Aorta (tissue), 5 donors: Measurements from ENCODE around the gene LCP2. TPM values are rescaled to one million over a fixed set of nuclear protein-coding genes. Genes with fewer than 3 reads are reported as not detected.
A peak's percentile ranks its signal among the peaks of the same experiment; 100 is the strongest.

Experiments used
- ATAC-seq: fragments of 200-7000 bp; cut with Tn5 transposase; one replicate; pipeline ENCODE4 v1.9.1; 2022; ENCODE audit warnings: moderate library complexity; ENCODE audit not compliant: low FRiP score
- DNase-seq, 2 donors: peaks; one replicate each; pipeline ENCODE4 v3.0.0-alpha.2; 2020
- H3K27ac ChIP-seq, 2 donors: one replicate each; pipeline ENCODE4 v1.5.1; 2013; ENCODE audit warnings: low read length in 2 of 2, mild to moderate bottlenecking in 2 of 2, moderate library complexity in 2 of 2, control low read depth in 1 of 2, inconsistent platforms in 1 of 2, low read depth in 1 of 2
- H3K27me3 ChIP-seq, 2 donors: one replicate each; pipeline ENCODE4 v1.6.1; 2013; ENCODE audit warnings: control low read depth in 1 of 2, low read length in 1 of 2, mild to moderate bottlenecking in 1 of 2, moderate library complexity in 1 of 2; ENCODE audit not compliant: insufficient read depth in 2 of 2, control insufficient read depth in 1 of 2
- H3K36me3 ChIP-seq, 2 donors: one replicate each; pipeline ENCODE4 v1.6.1; 2013; ENCODE audit warnings: control low read depth in 1 of 2, low read length in 1 of 2, mild to moderate bottlenecking in 1 of 2; ENCODE audit not compliant: insufficient read depth in 2 of 2, control insufficient read depth in 1 of 2
- H3K4me1 ChIP-seq, 2 donors: one replicate each; pipeline ENCODE4 v1.6.1; 2013; ENCODE audit warnings: low read length in 2 of 2, control low read depth in 1 of 2, mild to moderate bottlenecking in 1 of 2, moderate library complexity in 1 of 2; ENCODE audit not compliant: insufficient read depth in 2 of 2, control insufficient read depth in 1 of 2
- H3K4me3 ChIP-seq, 2 donors: one replicate each; pipeline ENCODE4 v1.5.1; 2013; ENCODE audit warnings: low read length in 2 of 2, control low read depth in 1 of 2, mild to moderate bottlenecking in 1 of 2
- H3K9me3 ChIP-seq: one replicate; pipeline ENCODE4 v1.6.1; 2013; ENCODE audit warnings: mild to moderate bottlenecking, low read length; ENCODE audit not compliant: control insufficient read depth
- WGBS, 2 donors: extraction: QIAGEN DNeasy Blood & Tissue Kit; methylation state at CpG; one replicate each; pipeline ENCODE4 v1.1.7; 2013; 5-methylcytosine and 5-hydroxymethylcytosine counted together
- intact Hi-C, 2 donors: fragments of 100-400 bp; cut with DNase I; formaldehyde crosslinking; loops; one replicate each; pipeline versions ENCODE4 v1.14.2 to v1.15.0; 2022
- polyA plus RNA-seq, 2 donors: library from polyadenylated mRNA; stranded (reverse); fragments of 200-250 nt; gene quantifications; one replicate each; pipeline ENCODE4 v1.2.3, GENCODE V29; 2013
- total RNA-seq, 2 donors: library from RNA; stranded (reverse); fragmentation: NEBNext Ultra II Directional; extraction: Animal tissue kit (Norgen Biotek cat#: 25700); gene quantifications; one replicate each; pipeline ENCODE4 v1.2.1, GENCODE V29; 2021
- donor health status: healthy with polysubstance abuse.
- donor health status: Bipolar disorder and iron deficiency.
- donor health status: DM: no; HTN: no; CAD: no.
- donor health status: DM: no; HTN: no; CAD: no.
- donor health status: DM: yes; HTN: yes; CAD: no.

Gene LCP2
- total and polyA plus RNA-seq, 4 donors: 2.1 to 58.8 (median 21.3) TPM

- no peak overlapping the region for H3K27ac ChIP-seq
- H3K27me3 ChIP-seq: no peaks in the 10 kb centered on the region
- intact Hi-C loops: no loop called here
- H3K4me1 ChIP-seq: no peaks in the 10 kb centered on the region
- WGBS, 2 donors: 78 to 84% methylated on average over 3 of the region's 3 CpGs
- peaks cover 7% of the 10 kb centered on the region for H3K9me3 ChIP-seq
- H3K36me3 ChIP-seq: no peaks in the 10 kb centered on the region
- no peak overlapping the region for H3K4me3 ChIP-seq
- DNase-seq (no peak), ATAC-seq (no peak)
Observed at GRCh38 chr5:170286386-170286925, 11.1 kb downstream of the LCP2 start.

GRCh38 chr5:170285181-170285580 is 12.4 kb downstream of the LCP2 start:
- intact Hi-C loops: no loop called here
- Histone ChIP-seq H3K9me3 (peaks cover 3% of the 10 kb centered on the region), H3K4me1 (no peaks in the 10 kb centered on the region), H3K36me3 (no peaks in the 10 kb centered on the region), H3K4me3 (no peak overlapping the region), H3K27ac (no peak overlapping the region), H3K27me3 (no peaks in the 10 kb centered on the region)
- DNase-seq (no peak), ATAC-seq (no peak)

GRCh38 chr5:170284231-170284630 is 13.3 kb downstream of the LCP2 start:
- intact Hi-C loops: no loop called here
- no peak for DNase-seq
- H3K9me3 ChIP-seq: peaks cover 1% of the 10 kb centered on the region
- no peaks in the 10 kb centered on the region for H3K36me3 ChIP-seq
- no peak overlapping the region for H3K27ac ChIP-seq
- no peak overlapping the region for H3K4me3 ChIP-seq
- no peak for ATAC-seq
- WGBS, 2 donors: 88% methylated on average over 2 of the region's 2 CpGs
- no peaks in the 10 kb centered on the region for H3K4me1 ChIP-seq
- no peaks in the 10 kb centered on the region for H3K27me3 ChIP-seq

- intact Hi-C loops: no loop called here
- H3K4me1 ChIP-seq: no peaks in the 10 kb centered on the region
- ATAC-seq: no peak
- no peak overlapping the region for H3K4me3 ChIP-seq
- no peaks in the 10 kb centered on the region for H3K27me3 ChIP-seq
- no peak overlapping the region for H3K27ac ChIP-seq
- 81 to 96% methylated on average over 1 of the region's 1 CpG for WGBS, 2 donors
- no peak for DNase-seq
- H3K36me3 ChIP-seq: no peaks in the 10 kb centered on the region
- peaks cover 1% of the 10 kb centered on the region for H3K9me3 ChIP-seq
Observed at GRCh38 chr5:170283296-170283695, 14.3 kb downstream of the LCP2 start.

- H3K27ac ChIP-seq: peak overlapping the region in 1 of 2 donors; percentile 9
- 23 to 33% methylated on average over 6 of the region's 6 CpGs for WGBS, 2 donors
- H3K4me1 ChIP-seq: no peaks in the 10 kb centered on the region
- DNase-seq (no peak), ATAC-seq (peak; percentile 50)
- intact Hi-C loops: no loop called here
- no peak overlapping the region for H3K4me3 ChIP-seq
- no peaks in the 10 kb centered on the region for H3K36me3 ChIP-seq
- peaks cover 1% of the 10 kb centered on the region for H3K9me3 ChIP-seq
- no peaks in the 10 kb centered on the region for H3K27me3 ChIP-seq
Observed at GRCh38 chr5:170280011-170280493, 17.5 kb downstream of the LCP2 start.

- WGBS, 2 donors: 88 to 95% methylated on average over 4 of the region's 4 CpGs
- H3K4me3 ChIP-seq: no peak overlapping the region
- ATAC-seq (no peak), DNase-seq (no peak)
- H3K9me3 ChIP-seq: peaks cover 1% of the 10 kb centered on the region
- H3K27ac ChIP-seq: no peak overlapping the region
- H3K27me3 ChIP-seq: no peaks in the 10 kb centered on the region
- intact Hi-C loops: loop anchor here in 1 of 2 donors (10.0 kb wide), 2 partner anchors 65 to 355 kb away; no protein-coding TSS in a partner anchor
- H3K36me3 ChIP-seq: no peaks in the 10 kb centered on the region
- H3K4me1 ChIP-seq: no peaks in the 10 kb centered on the region
Observed at GRCh38 chr5:170279459-170279817, 18.1 kb downstream of the LCP2 start.

- intact Hi-C loops: loop anchor here in 1 of 2 donors (10.0 kb wide), 2 partner anchors 66 to 356 kb away; no protein-coding TSS in a partner anchor
- 81 to 84% methylated on average over 9 of the region's 9 CpGs for WGBS, 2 donors
- H3K27ac ChIP-seq: no peak overlapping the region
- peaks cover 1% of the 10 kb centered on the region for H3K9me3 ChIP-seq
- no peaks in the 10 kb centered on the region for H3K4me1 ChIP-seq
- H3K4me3 ChIP-seq: no peak overlapping the region
- ATAC-seq (peak; percentile 31), DNase-seq (peak; percentile 81 to 82)
- no peaks in the 10 kb centered on the region for H3K27me3 ChIP-seq
- no peaks in the 10 kb centered on the region for H3K36me3 ChIP-seq
Observed at GRCh38 chr5:170278611-170279458, 18.7 kb downstream of the LCP2 start.

GRCh38 chr5:170277867-170278281 is 19.7 kb downstream of the LCP2 start:
- H3K27me3 ChIP-seq: no peaks in the 10 kb centered on the region
- 76% methylated on average over 6 of the region's 6 CpGs for WGBS, 2 donors
- no peak for ATAC-seq
- DNase-seq: no peak
- H3K36me3 ChIP-seq: no peaks in the 10 kb centered on the region
- no peak overlapping the region for H3K4me3 ChIP-seq
- H3K4me1 ChIP-seq: no peaks in the 10 kb centered on the region
- intact Hi-C loops: loop anchor here in 1 of 2 donors (10.0 kb wide), 2 partner anchors 67 to 357 kb away; no protein-coding TSS in a partner anchor
- no peaks in the 10 kb centered on the region for H3K9me3 ChIP-seq
- H3K27ac ChIP-seq: no peak overlapping the region

GRCh38 chr5:170276140-170276539 is 21.4 kb downstream of the LCP2 start:
- no peak overlapping the region for H3K4me3 ChIP-seq
- intact Hi-C loops: loop anchor here in 1 of 2 donors (10.0 kb wide), 2 partner anchors 69 to 359 kb away; no protein-coding TSS in a partner anchor
- ATAC-seq: no peak
- H3K36me3 ChIP-seq: no peaks in the 10 kb centered on the region
- WGBS, 2 donors: 93 to 97% methylated on average over 2 of the region's 2 CpGs
- DNase-seq: no peak
- H3K9me3 ChIP-seq: no peaks in the 10 kb centered on the region
- no peak overlapping the region for H3K27ac ChIP-seq
- no peaks in the 10 kb centered on the region for H3K27me3 ChIP-seq
- H3K4me1 ChIP-seq: no peaks in the 10 kb centered on the region
